ENCODE measurements around the gene LRRTM3.

The LRRTM3 gene

GRCh38 chr10:66931949-66932343, 6.1 kb downstream of the LRRTM3 start:
- peak; percentile 13 for DNase-seq (ENCODE audit: low spot score)

GRCh38 chr10:66934711-66935110, 8.9 kb downstream of the LRRTM3 start:
- no peak for DNase-seq (ENCODE audit: low spot score)

- DNase-seq (ENCODE audit: low spot score): no peak
Measured at GRCh38 chr10:66940965-66941364, 15.1 kb downstream of the LRRTM3 start.

DNA sequence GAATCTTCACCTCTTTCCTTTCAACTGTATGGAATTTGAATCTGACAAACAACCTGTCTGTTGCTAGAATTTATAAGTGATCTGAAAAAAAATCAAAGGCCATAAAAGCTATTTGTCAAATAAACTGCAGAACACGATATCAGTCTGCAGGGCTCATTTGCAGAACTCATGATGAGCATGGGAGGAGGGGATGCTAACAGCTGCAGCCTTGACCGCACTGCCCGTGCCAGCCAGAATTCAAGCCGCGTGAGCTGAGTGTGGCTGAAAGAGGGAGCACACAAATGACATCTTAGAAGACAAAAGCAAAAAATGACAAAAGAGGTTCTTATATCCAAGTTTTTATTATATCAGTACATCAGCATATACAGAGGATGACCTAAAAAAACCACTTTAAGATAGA, 15.7 kb downstream of the LRRTM3 start:
- DNase-seq (ENCODE audit: low spot score): no peak

GRCh38 chr10:66942407-66942806, 16.6 kb downstream of the LRRTM3 start:
- no peak for DNase-seq (ENCODE audit: low spot score)

DNA sequence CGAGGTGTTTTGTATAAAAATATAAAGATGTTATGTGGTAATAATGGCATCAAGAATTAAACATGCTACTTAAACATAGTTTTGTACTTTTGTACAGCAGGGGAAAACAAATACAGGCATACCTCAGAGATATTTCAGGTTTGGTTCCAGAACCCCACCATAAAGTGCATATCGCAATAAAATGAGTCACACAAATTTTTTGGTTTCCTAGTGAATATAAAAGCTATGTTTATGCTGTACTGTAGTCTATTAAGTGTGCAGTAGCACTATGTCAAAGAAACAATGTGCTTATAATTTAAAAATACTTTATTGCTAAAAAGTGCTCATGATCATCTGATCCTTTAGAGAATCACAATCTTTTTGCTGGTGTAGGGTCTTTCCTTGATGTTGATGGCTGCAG, 17.8 kb downstream of the LRRTM3 start:
- DNase-seq (ENCODE audit: low spot score): no peak

GRCh38 chr10:66951896-66952295, 26.1 kb downstream of the LRRTM3 start:
- no peak for DNase-seq (ENCODE audit: low spot score)

DNA sequence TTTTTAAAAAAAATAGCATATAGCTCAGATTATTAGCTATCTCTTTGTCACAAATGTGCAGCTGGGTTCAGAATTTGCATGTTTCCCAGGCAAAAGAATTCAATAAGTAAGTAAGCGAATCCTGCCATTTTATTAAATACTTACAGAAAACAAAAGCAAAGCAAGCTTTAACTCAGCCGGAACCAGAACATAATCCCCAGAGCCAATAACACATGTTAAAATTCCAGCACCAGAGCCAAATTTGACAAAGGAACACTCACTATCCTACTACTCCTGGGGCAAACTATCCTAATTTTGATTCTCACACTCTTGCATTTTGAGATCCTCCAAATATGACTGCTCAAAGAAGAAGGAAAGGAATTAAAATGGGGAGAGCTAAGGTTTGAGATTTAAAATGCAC, 32.6 kb downstream of the LRRTM3 start:
- DNase-seq (ENCODE audit: low spot score): no peak

DNA sequence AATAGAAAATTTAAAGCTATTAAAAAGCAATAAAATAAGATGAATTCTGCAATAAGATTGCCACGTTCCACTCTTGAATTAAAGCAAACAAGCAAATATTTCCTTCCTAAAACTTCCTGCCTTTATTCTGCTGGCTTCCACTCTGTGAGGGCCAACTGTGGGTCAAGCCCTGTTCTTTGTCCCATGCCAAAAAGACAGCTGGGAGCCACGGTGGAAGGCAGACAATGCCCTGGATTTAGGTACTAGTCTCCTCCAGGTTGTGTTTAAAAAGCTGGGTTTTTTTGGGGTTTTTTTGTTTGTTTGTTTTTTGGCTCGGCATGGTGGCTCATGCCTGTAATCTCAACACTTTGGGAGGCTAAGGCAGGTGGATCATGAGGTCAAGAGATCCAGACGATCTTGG, 39.1 kb downstream of the LRRTM3 start:
- DNase-seq (ENCODE audit: low spot score): no peak

DNA sequence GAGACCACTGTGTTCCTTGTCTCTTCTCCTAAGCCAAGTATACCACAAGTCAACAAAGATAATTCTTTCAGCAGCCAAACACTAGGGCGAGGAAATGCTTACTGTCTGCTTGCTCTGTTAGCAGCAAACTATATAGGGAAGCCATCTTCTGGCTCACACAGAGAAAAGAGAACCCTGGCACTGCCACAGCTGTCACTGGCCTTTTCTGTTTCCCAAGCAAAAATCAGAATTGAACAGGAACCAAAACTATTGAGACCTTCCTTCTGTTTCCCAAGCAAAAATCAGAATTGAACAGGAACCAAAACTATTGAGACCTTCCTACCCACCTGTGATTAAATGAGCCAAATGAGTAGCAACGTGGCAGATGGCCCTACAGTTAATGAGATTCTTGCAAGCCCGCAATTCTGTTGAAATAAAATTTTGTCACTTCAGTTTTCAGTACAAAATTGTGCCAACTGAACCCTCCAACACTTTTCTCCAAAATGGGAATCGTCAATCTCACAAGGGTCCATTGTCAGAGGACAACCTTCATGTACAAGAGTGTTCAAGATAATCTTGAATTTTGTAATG, 54.5 kb downstream of the LRRTM3 start:
- DNase-seq (ENCODE audit: low spot score): no peak

DNA sequence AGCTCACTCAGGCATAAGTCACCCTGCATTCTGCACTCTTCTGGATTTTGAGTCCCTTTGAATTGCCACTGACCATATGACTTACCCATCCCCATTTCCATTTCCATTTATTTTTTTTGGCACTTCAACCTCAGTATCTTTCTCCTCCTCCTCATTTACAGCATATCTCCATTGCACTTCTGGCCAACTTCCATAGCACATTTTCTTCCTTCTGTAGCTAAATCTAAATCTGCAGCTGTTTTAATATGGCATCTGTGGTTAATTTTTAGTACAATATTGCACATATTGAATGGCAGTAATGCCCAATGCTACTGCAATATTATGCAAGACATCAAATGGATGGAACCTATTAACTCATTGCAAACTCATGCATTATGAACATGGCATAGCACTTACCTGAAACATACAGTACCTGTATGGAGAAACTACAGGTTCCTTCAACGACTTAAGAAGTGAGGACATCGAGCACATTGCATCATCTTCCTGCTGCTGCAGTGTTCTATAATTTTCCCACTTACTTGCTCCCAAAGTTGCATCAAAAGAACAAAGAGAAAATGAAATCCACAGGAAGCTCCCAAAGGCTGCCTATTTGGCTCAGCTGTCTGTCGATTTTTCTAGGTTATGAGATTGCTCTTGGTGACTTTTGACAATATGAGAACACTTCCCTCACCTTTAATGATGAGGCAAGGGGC, 55.7 kb downstream of the LRRTM3 start:
- DNase-seq (ENCODE audit: low spot score): no peak

DNA sequence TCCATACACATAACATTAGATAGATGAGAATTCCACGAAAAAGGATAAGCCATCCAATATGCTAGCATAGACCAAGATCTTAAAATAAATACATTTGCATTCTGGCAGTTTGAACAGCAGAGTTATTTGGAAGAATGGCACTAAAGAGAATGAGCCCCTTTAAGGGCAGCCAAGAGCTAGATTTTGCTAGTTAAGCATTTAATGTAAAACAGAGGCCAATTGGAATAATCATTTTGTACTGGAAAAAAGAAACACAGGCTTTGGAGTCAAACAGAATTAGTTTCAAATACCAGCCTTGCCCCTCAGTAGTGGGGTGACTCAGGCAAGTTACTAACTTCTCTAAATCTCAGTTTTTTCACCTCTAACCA, 56.2 kb downstream of the LRRTM3 start:
- no peak for DNase-seq (ENCODE audit: low spot score)

- DNase-seq (ENCODE audit: low spot score): no peak
Measured at GRCh38 chr10:66982792-66983474, 57.1 kb downstream of the LRRTM3 start.

- DNase-seq (ENCODE audit: low spot score): no peak
Measured at GRCh38 chr10:66983475-66983818, 57.6 kb downstream of the LRRTM3 start.

DNA sequence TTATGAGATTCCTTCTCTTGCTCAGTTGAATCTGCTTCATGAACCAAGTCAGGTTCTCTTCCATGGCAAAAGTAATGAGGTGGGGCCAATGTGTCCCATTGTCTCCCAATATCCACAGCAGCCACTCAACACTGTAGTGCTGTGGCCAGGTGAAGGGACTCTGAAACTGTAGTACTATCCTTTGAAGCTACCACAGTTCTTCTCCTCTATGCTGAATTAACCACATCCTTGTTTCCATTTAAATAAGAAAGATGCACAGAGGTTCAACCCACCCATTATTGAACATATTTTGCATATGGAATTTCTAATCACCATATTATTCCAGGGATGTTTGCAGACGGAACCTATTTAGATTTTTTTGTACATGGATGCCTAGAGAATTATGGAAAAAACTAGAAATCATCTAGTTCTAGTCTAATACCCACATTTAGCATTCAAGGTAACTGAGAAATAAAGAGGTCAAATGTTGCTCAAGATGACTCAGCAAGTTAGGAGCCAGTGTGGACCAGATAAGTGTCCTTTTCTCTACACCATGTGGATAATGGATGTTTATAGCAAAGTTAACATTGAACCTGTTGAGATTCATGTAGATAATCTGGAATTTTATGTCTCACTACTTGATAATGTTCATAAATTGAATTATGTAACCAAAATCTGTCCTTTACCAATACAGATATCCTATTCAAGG, 64.5 kb downstream of the LRRTM3 start:
- DNase-seq (ENCODE audit: low spot score): no peak

DNA sequence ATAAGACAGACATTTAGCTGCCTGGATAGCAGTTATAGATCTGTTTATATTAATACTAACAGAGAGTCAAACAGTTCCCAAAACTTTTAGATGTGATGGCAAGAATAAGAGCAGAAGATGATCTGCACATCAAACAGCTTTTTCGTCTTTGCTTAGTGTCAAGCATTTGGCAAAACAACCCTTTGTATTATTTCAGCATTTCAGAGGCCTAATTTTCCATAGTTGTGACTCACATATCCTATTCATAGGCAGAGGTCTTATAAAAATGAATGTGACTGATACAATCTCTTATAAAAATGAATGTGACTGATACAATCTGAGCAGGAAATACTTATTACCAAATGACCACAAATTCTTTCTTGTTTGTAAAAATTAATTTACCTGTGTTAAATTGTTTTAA, 71.2 kb downstream of the LRRTM3 start:
- no peak for DNase-seq (ENCODE audit: low spot score)

GRCh38 chr10:66999762-67000545, 74.1 kb downstream of the LRRTM3 start:
- DNase-seq (ENCODE audit: low spot score): no peak

DNA sequence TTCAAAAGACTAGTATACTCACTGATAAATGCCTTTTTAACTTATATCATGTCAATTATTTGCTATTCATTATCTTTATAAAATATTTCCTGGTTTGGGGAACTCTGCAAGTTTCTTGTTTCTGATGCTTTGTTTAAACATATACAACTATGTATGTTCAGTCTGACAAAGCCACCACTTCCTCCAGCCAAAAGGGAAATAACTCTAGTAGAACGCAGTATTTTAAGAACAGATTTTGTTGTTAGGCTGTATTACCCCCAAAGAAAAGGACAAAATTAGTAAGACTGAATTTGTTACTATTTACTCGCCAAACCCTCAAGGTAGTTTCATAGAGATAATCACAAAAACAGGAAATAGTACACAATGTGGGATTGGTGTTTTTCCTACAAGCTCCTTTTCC, 78.9 kb downstream of the LRRTM3 start:
- no peak for DNase-seq (ENCODE audit: low spot score)

DNA sequence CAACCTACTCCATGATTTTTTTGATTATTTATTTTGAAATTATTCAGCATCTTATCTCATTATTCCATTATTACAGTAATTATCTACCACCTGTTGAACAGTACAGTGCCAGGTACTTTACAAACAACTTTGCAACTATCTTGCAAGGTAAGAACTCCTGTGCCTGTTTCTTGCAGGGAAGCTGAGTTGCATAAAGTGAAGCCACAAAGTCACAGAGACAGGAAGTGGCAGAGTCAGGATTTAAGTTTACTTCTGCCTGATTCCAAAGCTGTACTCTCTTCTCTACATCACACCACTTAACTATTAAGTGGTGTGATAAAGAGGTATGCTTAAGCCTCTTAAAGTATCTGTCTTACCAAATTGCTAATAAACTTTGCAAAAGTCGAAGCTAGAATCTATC, 80.1 kb downstream of the LRRTM3 start:
- DNase-seq (ENCODE audit: low spot score): no peak

- no peak for DNase-seq (ENCODE audit: low spot score)
Measured at GRCh38 chr10:67011480-67011879, 85.6 kb downstream of the LRRTM3 start.

- no peak for DNase-seq (ENCODE audit: low spot score)
Measured at GRCh38 chr10:67011981-67012380, 86.1 kb downstream of the LRRTM3 start.

- DNase-seq (ENCODE audit: low spot score): no peak
Measured at GRCh38 chr10:67015225-67015624, 89.4 kb downstream of the LRRTM3 start.

All from SK-N-DZ (cell line).